H54 (cell line): ENCODE data around the gene GH2.
"Not testable (repeated sequence)": the region's sequence is repeated elsewhere in the genome, so short reads cannot be mapped to it uniquely, and the experiment has no call there.

ENCODE experiments used
- DNase-seq: peaks from one replicate; pipeline ENCODE4 v3.0.0; 2011; ENCODE audit warnings: low spot score, mixed read lengths; ENCODE audit not compliant: insufficient read length
- FAIRE-seq: peaks from 3 replicates; lab custom pipeline; 2011; peaks lifted over from hg19 to GRCh38; lab: Jason Lieb, UNC
- POLR2A ChIP-seq: IDR thresholded peaks from 2 replicates; pipeline ENCODE4 v1.6.1; 2011; ENCODE audit warnings: low read depth, mild to moderate bottlenecking, low read length

GH2 gene

DNA sequence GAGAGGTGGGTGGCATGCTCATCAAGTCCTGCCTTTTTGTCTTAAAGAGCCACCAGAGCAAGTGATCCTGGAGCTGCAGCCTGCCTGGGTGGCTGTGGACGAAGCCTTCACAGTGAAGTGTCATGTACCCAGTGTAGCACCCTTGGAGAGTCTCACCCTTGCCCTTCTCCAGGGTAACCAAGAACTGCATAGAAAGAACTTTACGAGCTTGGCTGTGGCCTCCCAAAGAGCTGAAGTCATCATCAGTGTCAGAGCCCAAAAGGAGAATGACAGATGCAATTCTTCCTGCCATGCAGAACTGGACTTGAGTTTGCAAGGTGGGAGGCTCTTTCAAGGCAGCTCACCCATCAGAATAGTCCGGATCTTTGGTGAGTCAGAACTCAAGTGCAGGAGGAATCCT is 22.5 kb downstream of the GH2 start:
- TF ChIP-seq POLR2A, result no peak
- FAIRE-seq (no peak), DNase-seq (no peak)

DNA sequence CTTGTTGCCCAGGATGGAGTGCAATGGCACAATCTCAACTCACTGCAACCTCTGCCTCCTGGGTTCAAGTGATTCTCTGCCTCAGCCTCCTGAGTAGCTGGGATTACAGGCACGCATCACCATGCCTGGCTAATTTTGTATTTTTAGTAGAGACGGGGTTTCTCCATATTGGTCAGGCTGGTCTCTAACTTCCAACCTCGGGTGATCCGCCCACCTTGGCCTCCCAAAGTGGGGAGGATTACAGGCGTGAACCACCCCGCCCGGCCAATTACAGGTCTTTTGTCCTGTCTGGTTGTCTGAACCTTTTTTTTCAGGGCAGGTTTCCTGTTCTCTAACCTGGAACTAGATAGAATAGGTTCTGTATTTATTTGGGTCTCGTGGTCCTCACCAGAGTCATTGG is 25.3 kb downstream of the GH2 start:
- not testable (repeated sequence) for FAIRE-seq, DNase-seq

DNA sequence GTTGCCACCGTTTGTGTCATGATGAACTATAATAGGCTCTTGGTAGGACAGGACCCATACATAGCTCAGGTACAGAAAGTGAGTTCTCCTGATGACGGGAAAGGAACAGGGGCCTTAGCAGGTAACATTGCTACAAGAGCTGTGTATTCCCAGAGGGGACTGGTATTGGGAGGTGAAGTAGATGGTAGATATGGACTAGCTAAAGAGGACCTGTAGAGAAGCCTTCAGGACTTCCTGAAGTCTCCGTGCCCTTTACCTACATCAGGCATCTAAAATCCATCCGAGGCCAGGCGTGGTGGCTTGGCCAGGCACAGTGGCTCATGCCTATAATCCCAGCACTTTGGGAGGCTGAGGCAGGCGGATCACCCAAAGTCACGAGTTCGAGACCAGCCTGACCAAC is 26.6 kb downstream of the GH2 start:
- FAIRE-seq (no peak), DNase-seq (no peak)
- no peak for TF ChIP-seq POLR2A

DNA sequence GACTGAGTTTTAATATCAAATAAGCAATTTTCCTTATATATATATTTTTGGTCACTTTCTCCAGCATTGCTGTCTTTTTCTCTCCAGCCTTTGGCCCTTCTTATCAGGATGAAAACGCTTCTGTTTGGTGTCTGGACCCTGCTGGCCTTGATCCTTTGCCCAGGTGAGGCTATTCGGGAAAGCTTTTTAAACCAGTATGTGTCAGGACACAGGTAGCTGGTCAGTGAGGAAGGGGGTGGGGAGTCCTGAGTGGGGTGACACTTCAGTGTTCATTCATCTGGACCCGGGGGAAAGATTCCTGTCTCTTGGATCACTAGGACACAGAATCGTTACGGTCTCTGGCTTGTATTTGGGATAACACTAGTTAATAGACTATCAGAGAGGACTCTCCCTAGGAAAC is 27.0 kb downstream of the GH2 start:
- FAIRE-seq (no peak), DNase-seq (no peak)
- no peak for TF ChIP-seq POLR2A

DNA sequence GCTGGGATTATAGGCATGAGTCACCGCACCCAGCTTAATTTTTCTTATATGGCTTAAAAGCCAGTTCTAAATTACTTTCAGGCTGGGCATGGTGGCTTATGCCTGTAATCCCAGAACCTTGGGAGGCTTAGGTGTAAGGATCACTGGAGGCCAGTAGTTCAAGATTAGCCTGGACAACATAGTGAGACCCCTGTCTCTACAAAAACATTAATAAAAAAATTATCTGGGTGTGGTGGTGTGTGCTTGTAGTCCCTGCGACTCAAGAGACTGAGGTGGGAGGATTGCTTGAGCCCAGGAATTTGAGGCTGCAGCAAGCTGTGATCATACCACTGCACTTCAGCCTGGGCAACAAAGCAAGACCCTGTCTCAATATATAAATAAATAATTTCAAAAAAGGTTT is 28.5 kb downstream of the GH2 start:
- no peak for FAIRE-seq
- no peak for DNase-seq
- TF ChIP-seq POLR2A, result no peak

DNA sequence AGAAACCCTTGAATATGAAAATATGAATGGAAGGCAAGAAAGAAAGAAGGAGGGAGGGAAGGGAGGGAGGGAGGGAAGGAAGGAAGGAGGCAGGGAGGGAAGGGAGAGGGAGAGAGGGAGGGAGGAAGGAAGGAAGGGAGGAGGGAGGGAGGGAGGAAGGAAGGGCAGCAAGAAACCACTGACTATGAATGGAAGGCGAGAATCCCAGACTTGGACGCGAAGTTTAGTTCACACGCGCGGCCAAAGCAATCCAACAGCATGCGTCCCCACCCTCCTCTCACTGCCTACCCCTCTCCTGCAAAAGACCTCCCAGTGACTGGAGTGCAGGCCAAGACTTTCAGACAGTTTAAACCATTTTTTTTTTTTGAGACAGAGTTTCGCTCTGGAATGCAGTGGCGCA is 31.3 kb downstream of the GH2 start:
- no peak for TF ChIP-seq POLR2A
- DNase-seq (no peak), FAIRE-seq (no peak)

DNA sequence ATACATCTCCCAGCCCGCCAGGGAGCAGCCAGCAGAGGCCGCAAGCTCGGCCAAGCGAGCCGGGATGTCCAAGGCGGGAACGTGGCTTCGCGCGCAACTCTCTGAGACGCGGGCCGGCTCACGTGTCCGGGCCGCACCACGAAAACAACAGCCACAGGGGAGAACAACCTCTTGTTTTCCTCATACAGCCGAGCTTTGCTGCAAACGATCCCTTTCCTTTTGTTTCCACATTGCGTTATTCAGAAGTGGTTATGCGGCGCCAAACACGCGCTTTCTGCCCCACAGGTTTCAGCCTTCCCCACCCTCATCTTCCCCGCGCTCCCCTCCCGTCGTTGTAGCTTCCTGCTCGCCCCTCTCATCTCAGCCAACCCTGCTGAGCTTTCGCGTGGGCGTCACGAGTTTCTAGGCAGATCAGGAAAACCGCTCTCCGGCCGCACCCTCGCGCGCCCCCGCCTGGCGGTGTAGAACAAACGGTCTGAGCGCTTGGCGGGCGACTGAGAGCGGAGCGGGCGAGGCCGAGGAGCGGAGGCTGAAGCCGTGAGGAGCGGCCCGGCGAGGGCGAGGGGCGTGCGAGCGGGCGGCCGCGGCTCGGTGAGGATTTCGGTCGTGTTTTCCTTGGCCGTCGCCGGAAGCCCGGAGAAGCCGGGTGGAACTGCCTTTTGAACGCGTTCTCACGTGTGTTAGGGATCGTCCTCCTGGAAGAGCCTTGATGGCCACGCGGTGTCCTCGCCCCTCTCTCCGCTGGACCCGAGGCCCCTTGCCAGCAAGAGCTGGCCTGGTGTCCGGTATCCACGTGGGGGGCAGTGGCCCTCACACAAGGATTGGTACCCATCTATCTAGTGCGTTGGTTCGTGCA is 32.7 kb downstream of the GH2 start:
- peak; percentile 68 for DNase-seq
- TF ChIP-seq POLR2A, result no peak
- FAIRE-seq, result no peak

DNA sequence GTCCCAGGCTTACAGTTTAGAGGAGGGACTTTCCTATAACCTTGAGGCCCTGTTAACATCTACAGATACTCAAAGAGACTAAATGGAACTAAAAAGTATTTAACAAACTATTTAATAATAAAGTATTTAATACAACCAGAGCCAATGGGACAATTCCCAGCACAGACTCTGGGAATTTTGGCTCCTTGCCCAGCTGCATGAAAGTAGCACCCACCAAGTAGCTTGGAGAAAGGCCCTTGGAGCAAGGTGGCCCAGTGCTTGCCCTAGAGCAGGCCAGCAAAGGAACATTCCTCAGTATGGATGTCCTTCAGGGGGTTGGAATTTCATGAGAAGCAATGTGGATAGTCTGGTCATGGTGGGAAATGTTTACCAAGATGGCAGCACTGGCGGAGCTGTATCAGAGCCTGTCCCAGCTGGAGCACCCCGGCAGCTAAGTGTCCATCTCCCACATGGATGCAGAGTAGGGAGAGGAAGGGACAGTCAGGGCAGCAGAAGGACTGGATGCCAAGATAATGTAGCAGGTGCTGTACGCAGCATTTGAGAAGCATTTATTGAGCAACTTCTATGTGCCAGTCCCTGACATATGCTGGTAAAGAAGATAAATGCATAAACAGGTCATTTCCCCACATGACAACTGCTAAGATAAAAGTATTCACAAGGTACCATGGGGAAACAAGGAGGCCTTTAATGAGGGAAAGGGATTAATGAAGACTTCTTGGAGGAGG is 34.1 kb downstream of the GH2 start:
- TF ChIP-seq POLR2A, result no peak
- no peak for DNase-seq

DNA sequence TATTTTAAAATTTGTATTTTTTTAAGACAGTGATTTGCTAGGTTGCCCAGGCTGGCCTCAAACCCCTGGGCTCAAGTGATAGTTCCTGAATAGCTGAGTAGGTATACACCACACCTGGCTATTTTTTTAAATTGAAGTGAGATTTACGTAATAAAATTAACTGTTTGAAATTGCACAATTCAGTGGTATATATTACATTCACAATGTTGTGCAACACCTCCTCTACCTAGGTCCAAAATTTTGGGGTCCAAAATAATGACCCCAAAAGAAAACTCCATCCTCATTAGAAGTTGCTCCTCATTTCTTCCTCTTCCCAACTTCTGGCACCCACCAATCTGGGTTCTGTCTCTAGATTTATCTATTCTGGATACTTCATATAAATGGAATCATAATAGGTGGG is 36.2 kb downstream of the GH2 start:
- TF ChIP-seq POLR2A, result no peak
- FAIRE-seq (no peak), DNase-seq (no peak)

More for the DNA sequence above, 34.1 kb downstream of the GH2 start:
- FAIRE-seq, result no peak

DNA sequence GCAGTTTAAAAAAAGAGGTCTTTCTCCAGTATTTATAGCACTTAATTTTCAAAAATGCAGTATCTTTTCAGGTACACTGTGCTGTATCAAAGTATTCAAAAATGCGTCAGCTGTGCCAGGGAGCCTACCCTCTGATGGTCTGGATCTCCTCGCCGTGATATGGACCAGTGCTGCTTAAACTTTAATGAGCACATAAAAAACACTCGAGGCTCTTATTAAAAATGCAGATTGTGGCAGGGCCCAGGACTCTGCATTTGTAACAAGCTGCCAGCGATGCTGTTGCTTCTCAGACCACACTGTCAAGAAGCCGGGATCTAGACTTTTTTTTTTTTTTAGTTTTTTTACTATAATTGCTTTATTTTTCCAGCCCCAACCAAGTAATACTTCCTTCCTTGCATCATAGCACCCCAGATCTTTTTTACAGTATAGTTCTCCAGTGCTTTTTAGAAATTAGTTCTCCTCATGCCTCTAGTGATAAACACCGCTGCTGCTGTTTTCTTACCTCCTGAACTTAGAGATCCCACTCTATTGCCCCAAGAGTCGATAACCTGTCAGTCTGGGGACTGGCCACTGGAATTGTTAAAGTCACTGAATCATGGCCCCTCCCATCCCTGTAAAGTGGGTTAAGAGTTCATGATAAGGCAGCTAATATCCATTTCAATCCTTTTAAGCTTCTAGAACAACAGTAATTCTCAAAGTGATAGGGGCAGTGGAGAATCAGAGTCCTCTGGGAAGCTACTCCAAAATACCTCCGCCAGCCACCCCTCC is 37.6 kb downstream of the GH2 start:
- TF ChIP-seq POLR2A, result no peak

DNA sequence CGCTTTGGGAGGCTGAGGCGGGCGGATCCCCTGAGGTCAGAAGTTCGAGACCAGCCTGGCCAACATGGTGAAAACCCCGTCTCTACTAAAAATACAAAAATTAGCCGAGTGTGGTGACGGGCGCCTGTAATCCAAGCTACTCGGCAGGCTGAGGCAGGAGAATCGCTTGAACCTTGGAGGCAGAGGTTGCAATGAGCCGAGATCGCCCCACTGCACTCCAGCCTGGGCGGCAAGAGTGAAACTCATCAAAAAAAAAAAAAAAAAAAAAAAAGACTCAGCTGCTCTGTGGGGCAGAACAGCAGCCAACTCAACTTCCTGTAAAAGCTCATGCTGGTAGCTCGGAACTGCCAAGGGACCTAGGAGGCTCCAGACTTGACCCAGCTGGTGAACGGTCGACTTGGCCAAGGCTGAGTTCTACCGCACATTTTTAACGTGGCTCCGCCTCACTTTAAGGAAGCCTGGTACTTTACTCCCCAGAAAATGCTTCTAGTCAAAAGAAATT is 38.3 kb downstream of the GH2 start:
- DNase-seq, result peak; percentile 68
- not testable (repeated sequence) for FAIRE-seq

More for the DNA sequence above, 37.6 kb downstream of the GH2 start:
- FAIRE-seq, result no peak
- no peak for DNase-seq

DNA sequence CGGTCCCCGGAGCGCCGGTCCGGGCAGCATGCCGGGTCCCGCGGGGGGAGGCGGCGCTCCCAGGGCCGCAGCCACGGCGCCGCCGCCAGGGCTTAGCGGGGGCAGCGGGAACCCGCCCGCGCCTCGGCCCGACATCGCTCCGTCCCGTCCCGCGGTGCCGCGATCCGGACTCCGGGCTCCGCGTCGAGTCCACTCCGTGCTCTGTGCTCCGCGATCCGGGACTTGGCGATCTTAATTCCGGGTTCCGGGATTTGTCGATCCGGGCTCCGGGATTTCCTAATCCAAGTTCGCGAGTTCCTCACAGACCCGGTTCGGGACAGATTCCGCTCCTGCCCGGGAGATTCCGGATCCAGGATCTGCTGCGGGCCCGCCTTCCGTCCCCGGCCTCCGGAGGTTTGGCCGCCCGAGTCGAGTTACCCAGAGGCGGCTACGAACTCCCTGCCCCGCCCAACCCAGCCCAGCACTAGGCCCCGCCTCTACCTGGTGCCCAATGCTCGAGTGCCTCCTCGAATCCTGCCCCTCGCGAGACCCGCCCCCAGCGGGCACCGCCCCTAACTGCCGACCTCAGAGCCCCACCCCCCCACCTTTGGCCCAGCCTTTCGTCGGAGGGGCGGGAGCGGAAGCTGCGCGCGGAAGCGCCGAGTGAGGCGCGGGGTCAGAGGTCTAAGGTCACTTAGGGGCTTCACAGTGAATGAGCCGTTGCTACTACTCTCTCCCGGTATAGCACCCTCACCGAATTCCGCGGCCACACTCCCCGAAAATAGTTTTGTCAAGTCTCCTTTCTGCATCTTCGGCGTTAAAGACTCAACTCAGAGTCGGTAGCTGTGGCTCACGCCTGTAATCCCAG is 39.0 kb downstream of the GH2 start, which contains the start of gene SMARCD2:
Gene SMARCD2 (minus strand): TSS at position 146 of the 847 bp plus-strand sequence. CDS start 11 bp downstream, at position 135.
- DNase-seq (peak; percentile 96), FAIRE-seq (peak; percentile 82)
- TF ChIP-seq POLR2A, result peak; percentile 35; the same call in 1 of the 2 replicates

DNA sequence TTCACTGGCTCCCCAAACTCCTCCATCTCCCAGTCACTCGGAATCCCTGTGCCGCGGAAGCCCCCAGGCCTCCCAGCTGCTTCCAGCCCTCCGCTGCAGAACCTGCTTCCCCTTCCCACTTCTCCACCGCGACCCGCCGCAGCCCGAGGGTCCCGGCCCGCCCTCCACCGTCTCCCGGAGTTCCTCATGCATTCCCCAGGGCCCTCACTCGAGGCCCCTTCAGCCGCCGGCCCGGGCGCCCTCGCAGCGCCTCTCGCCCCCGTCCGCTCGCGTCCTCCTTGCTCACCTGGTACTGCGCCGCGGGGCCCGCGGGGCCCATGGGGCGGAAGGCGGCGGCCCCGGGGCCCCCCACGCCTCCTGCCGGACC is 39.6 kb downstream of the GH2 start:
- no peak for TF ChIP-seq POLR2A
- FAIRE-seq, result no peak
- no peak for DNase-seq
